22Rv1 (cell line): ENCODE results near the gene DBF4.
"Not testable (repeated sequence)": the region's sequence is repeated elsewhere in the genome, so short reads cannot be mapped to it uniquely, and the experiment has no call there.

ENCODE experiments used
- H3K27ac ChIP-seq: fragments of 450-650 bp; 2 replicates; pipeline ENCODE4 v1.5.1; 2017
- ZFX ChIP-seq: fragments of 450-650 bp; IDR thresholded peaks from 2 replicates; pipeline ENCODE4 v1.6.1; 2017; ENCODE audit warnings: antibody characterized with exemption, borderline replicate concordance
- TF ChIP-seq, protein P1 (sequence below): fragments of 450-650 bp; IDR thresholded peaks from 2 replicates; pipeline ENCODE4 v1.5.1; 2017; ENCODE audit warnings: mild to moderate bottlenecking

The DBF4 gene

DNA sequence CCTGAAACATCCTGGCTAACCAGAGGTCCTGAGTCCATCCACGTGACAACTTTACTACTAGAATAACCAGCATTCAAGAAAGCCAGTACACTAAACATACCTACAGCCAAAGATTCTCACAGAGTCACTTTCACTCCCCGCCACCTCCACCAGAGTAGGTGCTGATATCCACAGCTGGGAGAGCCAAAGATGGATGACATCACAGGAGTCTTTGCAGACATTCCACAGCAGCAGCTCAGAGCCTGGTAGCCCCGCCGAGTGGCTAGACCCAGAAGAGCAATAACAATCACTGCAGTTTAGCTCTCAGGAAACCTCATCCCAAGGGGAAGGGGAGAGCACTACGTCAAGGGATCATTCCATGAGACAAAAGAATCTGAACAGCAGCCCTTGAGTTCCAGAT lies 44.3 kb downstream of the DBF4 start:
- TF ChIP-seq, protein P1, sequence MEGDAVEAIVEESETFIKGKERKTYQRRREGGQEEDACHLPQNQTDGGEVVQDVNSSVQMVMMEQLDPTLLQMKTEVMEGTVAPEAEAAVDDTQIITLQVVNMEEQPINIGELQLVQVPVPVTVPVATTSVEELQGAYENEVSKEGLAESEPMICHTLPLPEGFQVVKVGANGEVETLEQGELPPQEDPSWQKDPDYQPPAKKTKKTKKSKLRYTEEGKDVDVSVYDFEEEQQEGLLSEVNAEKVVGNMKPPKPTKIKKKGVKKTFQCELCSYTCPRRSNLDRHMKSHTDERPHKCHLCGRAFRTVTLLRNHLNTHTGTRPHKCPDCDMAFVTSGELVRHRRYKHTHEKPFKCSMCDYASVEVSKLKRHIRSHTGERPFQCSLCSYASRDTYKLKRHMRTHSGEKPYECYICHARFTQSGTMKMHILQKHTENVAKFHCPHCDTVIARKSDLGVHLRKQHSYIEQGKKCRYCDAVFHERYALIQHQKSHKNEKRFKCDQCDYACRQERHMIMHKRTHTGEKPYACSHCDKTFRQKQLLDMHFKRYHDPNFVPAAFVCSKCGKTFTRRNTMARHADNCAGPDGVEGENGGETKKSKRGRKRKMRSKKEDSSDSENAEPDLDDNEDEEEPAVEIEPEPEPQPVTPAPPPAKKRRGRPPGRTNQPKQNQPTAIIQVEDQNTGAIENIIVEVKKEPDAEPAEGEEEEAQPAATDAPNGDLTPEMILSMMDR, result no peak
- no peak for TF ChIP-seq ZFX
- H3K27ac ChIP-seq, result no peak overlapping the region

GRCh38 chr7:87922759-87923395 lies 46.6 kb downstream of the DBF4 start:
- not testable (repeated sequence) for H3K27ac ChIP-seq

GRCh38 chr7:87926581-87927461 lies 50.5 kb downstream of the DBF4 start:
- no peak overlapping the region for H3K27ac ChIP-seq
- TF ChIP-seq, protein P1, result peak; percentile 10; the same call in 1 of the 2 replicates
- TF ChIP-seq ZFX, result no peak

GRCh38 chr7:87933605-87933952 lies 57.3 kb downstream of the DBF4 start:
- peak overlapping the region; percentile 79 for H3K27ac ChIP-seq
- TF ChIP-seq, protein P1, result no peak
- TF ChIP-seq ZFX, result no peak

DNA sequence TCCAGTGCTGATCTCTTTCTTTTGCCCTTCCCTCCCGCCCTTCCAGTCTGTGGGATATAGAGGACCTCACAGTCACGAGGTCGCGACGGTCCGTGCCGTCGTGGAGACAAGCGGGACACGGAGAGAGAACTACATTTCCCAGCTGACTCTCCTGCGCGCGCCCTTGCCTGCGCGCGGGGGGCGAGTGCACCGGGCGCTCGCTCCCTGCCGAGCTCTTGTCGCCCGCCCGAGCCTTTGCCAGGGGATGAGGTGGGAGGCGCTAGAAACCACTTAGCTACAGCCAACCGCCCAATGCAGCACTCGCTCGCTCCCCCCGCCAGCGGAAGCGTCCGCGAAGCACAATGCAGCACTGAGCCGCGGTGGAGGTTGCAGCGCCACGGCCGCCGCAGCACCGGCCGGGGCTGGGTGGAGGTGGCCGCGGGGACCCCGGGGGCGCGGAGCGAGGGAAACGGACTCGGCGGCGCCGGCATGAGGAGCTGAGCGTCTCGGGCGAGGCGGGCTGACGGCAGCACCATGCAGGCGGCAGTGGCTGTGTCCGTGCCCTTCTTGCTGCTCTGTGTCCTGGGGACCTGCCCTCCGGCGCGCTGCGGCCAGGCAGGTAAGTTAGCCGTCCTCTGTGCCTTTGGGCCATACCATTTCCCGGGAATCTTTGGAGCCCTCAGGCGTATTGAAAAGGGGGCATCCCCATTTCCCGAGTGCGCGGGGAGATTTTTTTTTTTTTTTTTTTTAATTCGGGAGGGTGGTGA lies 57.8 kb downstream of the DBF4 start, which contains the start of gene ADAM22:
Gene ADAM22, plus strand, starts transcription at position 299 of the 746 bp plus-strand sequence. Its CDS starts 215 bp downstream, at position 514.
- TF ChIP-seq, protein P1, result peak; percentile 63
- TF ChIP-seq ZFX, result no peak
- H3K27ac ChIP-seq, result peak within 1 kb of the TSS; percentile 79

DNA sequence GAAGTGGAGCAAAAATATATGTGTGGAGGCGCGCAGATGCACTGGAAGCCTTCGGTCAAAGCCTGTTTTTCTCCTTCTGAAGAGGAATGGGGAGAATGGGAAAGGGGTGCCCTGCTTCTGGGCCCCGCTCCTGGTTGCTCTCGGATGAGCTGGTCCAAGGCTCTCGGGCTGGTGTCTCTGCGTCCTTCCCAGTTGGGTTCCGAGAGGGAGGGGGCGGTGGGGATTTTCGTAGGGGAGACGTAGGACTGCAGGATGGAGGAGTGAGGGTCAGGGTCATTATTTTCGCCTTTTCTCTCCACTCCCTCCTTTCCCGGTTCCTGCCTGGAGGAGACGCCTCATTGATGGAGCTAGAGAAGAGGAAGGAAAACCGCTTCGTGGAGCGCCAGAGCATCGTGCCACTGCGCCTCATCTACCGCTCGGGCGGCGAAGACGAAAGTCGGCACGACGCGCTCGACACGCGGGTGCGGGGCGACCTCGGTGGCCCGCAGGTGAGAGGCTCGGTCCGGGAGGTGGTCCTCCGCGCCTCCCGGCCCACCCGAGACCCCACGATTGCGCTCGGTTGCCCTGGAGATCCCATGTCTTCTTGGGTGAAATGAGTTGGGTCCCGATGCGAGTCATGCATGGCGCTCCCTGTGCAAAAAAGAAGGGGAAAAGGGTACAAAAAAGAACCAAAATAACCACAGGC lies 58.5 kb downstream of the DBF4 start:
- TF ChIP-seq, protein P1, result no peak
- TF ChIP-seq ZFX, result no peak
- peak overlapping the region; percentile 79 for H3K27ac ChIP-seq

DNA sequence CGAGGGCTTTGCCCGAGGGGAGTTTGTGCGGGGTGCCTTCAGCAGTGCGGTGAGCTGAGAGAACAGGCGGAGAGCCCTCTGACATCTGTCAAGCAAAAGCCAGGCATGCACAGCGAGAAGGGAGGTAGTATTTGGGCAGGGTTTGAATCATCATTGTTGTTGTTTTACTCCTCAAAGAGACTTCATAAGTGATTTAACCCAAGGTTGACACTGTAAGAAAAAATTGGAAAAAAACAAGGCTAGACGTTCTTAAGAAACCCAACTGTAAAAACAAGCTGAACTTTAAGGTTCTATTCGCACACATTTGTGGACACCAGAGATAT lies 59.1 kb downstream of the DBF4 start:
- TF ChIP-seq ZFX, result no peak
- TF ChIP-seq, protein P1, result no peak
- H3K27ac ChIP-seq, result no peak overlapping the region
